GM21786 (cell line): Measurements from ENCODE around the gene FGF9.

ENCODE experiments used
- ATAC-seq: cut with Tn5 transposase; IDR thresholded peaks from one replicate; pipeline ENCODE4 v1.9.1; 2021; ENCODE audit not compliant: unreplicated experiment

Gene FGF9

GRCh38 chr13:21752501-21752900 is 81.6 kb downstream of the FGF9 start:
- ATAC-seq: no peak

GRCh38 chr13:21753117-21753729 is 82.3 kb downstream of the FGF9 start:
- no peak for ATAC-seq
